Activated CD4-positive, alpha-beta T cell treated with anti-CD3 and anti-CD28 coated beads for 24 hours (primary cell): ENCODE results near the gene TMEM135.
"Not testable (repeated sequence)": the region's sequence is repeated elsewhere in the genome, so short reads cannot be mapped to it uniquely, and the experiment has no call there.

Experiments
- DNase-seq, 2 donors: peaks; one replicate each; pipeline ENCODE4 v3.0.0-alpha.2; 2020; ENCODE audit warnings: low read depth in 2 of 2

The TMEM135 gene

GRCh38 chr11:87258171-87258833, 220.6 kb downstream of the TMEM135 start:
- no peak for DNase-seq

GRCh38 chr11:87259736-87260135, 222.0 kb downstream of the TMEM135 start:
- DNase-seq = no peak

GRCh38 chr11:87260811-87261210, 223.1 kb downstream of the TMEM135 start:
- DNase-seq = no peak

- no peak for DNase-seq
These were observed 225.6 kb downstream of the TMEM135 start for GRCh38 chr11:87263264-87263838.

- DNase-seq = no peak
These were observed 226.2 kb downstream of the TMEM135 start for GRCh38 chr11:87263979-87264378.

- DNase-seq = no peak
These were observed 227.4 kb downstream of the TMEM135 start for GRCh38 chr11:87265132-87265531.

- no peak for DNase-seq
These were observed 228.2 kb downstream of the TMEM135 start for GRCh38 chr11:87265979-87266378.

- DNase-seq = no peak
These were observed 229.0 kb downstream of the TMEM135 start for GRCh38 chr11:87266751-87267150.

GRCh38 chr11:87271951-87272350, 234.2 kb downstream of the TMEM135 start:
- DNase-seq = not testable (repeated sequence)

GRCh38 chr11:87275176-87275575, 237.4 kb downstream of the TMEM135 start:
- no peak for DNase-seq

GRCh38 chr11:87280143-87280542, 242.4 kb downstream of the TMEM135 start:
- no peak for DNase-seq

GRCh38 chr11:87281496-87281895, 243.8 kb downstream of the TMEM135 start:
- DNase-seq = no peak

GRCh38 chr11:87284306-87284705, 246.6 kb downstream of the TMEM135 start:
- DNase-seq = no peak

GRCh38 chr11:87285674-87286073, 247.9 kb downstream of the TMEM135 start:
- not testable (repeated sequence) for DNase-seq

GRCh38 chr11:87286338-87286737, 248.6 kb downstream of the TMEM135 start:
- no peak for DNase-seq

GRCh38 chr11:87290304-87290922, 252.7 kb downstream of the TMEM135 start:
- no peak for DNase-seq

- no peak for DNase-seq
These were observed 254.9 kb downstream of the TMEM135 start for GRCh38 chr11:87292598-87292997.

- DNase-seq = no peak
These were observed 257.5 kb downstream of the TMEM135 start for GRCh38 chr11:87295237-87295636.

- no peak for DNase-seq
These were observed 258.9 kb downstream of the TMEM135 start for GRCh38 chr11:87296627-87297026.

- DNase-seq = no peak
These were observed 260.4 kb downstream of the TMEM135 start for GRCh38 chr11:87298155-87298554.

GRCh38 chr11:87299041-87299481, 261.3 kb downstream of the TMEM135 start:
- no peak for DNase-seq

GRCh38 chr11:87300640-87301380, 263.1 kb downstream of the TMEM135 start:
- DNase-seq = no peak
